NCI-H774 (cell line): ENCODE results near the gene PDCD10.

ENCODE experiments used
- DNase-seq: peaks from one replicate; lab custom pipeline; 2025; lab: John Stamatoyannopoulos, UW

PDCD10 gene

GRCh38 chr3:167734498-167735232, at the start of gene PDCD10:
TSS of gene PDCD10 (minus strand) at chr3:167734892. CDS start at chr3:167720157, 14,735 bp downstream.
- DNase-seq = peak; percentile 100

- no peak for DNase-seq
Measured at GRCh38 chr3:167783781-167784180, 49.1 kb upstream of the PDCD10 start.

GRCh38 chr3:167780214-167780883, 45.7 kb upstream of the PDCD10 start:
- DNase-seq = peak; percentile 31

- DNase-seq = no peak
Measured at GRCh38 chr3:167777356-167777755, 42.7 kb upstream of the PDCD10 start.

- no peak for DNase-seq
Measured at GRCh38 chr3:167776066-167776685, 41.5 kb upstream of the PDCD10 start.

GRCh38 chr3:167773584-167773983, 38.9 kb upstream of the PDCD10 start:
- DNase-seq = no peak

GRCh38 chr3:167772992-167773391, 38.3 kb upstream of the PDCD10 start:
- DNase-seq = no peak

- no peak for DNase-seq
Measured at GRCh38 chr3:167762296-167762695, 27.6 kb upstream of the PDCD10 start.

GRCh38 chr3:167761302-167761701, 26.6 kb upstream of the PDCD10 start:
- no peak for DNase-seq

GRCh38 chr3:167754049-167754448, 19.4 kb upstream of the PDCD10 start:
- no peak for DNase-seq

GRCh38 chr3:167750272-167750971, 15.7 kb upstream of the PDCD10 start:
- no peak for DNase-seq

- no peak for DNase-seq
Measured at GRCh38 chr3:167749728-167750127, 15.0 kb upstream of the PDCD10 start.

- DNase-seq = no peak
Measured at GRCh38 chr3:167749209-167749608, 14.5 kb upstream of the PDCD10 start.

- no peak for DNase-seq
Measured at GRCh38 chr3:167743799-167744198, 9.1 kb upstream of the PDCD10 start.

- DNase-seq = no peak
Measured at GRCh38 chr3:167742338-167742737, 7.6 kb upstream of the PDCD10 start.

- no peak for DNase-seq
Measured at GRCh38 chr3:167740961-167741587, 6.4 kb upstream of the PDCD10 start.

- DNase-seq = no peak
Measured at GRCh38 chr3:167739190-167739810, 4.6 kb upstream of the PDCD10 start.

- no peak for DNase-seq
Measured at GRCh38 chr3:167738037-167738436, 3.3 kb upstream of the PDCD10 start.

GRCh38 chr3:167736997-167737396, 2.3 kb upstream of the PDCD10 start:
- DNase-seq = no peak

GRCh38 chr3:167736264-167736787, 1.6 kb upstream of the PDCD10 start:
- no peak for DNase-seq
